Measurements from ENCODE around the gene ARHGAP15.

ARHGAP15 gene

DNA sequence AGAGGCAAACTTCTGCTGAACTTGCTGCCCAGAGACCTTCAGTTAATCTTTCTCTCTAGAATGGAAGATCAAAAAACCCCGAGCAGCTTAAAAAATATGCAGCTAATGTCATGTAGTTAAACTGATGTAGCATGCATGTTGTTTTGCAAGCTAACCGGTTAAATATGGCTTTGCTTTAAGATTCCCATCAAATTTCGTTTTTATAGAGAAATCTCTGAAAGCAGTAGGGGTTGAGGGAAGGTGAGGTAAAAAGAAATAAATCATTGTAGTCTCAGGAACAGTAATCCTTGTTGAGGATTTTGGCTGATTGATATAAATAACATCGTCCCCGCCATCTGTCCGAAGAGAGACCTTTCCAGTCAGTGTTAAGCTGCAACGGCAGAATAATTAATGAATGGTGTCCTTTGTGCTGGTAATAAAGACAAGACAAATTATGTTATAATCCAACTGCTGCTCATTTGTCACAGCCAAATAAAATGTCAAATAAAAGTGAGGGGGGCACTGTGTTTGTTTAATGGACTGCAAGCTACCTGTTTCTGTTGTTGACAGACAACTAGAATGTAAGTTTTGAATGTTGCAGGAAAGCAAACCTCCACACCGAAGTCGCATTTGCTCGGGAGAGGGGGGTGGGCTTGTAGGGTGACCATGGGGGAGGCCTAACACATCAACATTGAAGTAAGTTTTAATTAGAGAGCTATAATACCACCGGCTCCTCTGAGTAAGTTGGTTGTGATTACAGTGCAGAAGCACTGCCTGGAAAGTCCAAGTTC lies 555.5 kb downstream of the ARHGAP15 start:
- DNase-seq: no peak
- CTCF ChIA-PET: no interaction called here
- no peaks in the 10 kb centered on the region for H3K27me3 Mint-ChIP-seq
- no peak overlapping the region for H3K27ac Mint-ChIP-seq
- H3K4me1 Mint-ChIP-seq: peaks cover 4% of the 10 kb centered on the region
- H3K4me3 Mint-ChIP-seq: no peak overlapping the region
- no peaks in the 10 kb centered on the region for H3K9me3 Mint-ChIP-seq
- H3K36me3 Mint-ChIP-seq: peaks cover 7% of the 10 kb centered on the region

GRCh38 chr2:143685421-143686078 lies 556.3 kb downstream of the ARHGAP15 start:
- Mint-ChIP-seq H3K4me1 (peaks cover 4% of the 10 kb centered on the region), H3K27ac (no peak overlapping the region), H3K4me3 (no peak overlapping the region), H3K27me3 (no peaks in the 10 kb centered on the region), H3K9me3 (no peaks in the 10 kb centered on the region), H3K36me3 (peaks cover 7% of the 10 kb centered on the region)
- CTCF ChIA-PET: no interaction called here
- no peak for DNase-seq

DNA sequence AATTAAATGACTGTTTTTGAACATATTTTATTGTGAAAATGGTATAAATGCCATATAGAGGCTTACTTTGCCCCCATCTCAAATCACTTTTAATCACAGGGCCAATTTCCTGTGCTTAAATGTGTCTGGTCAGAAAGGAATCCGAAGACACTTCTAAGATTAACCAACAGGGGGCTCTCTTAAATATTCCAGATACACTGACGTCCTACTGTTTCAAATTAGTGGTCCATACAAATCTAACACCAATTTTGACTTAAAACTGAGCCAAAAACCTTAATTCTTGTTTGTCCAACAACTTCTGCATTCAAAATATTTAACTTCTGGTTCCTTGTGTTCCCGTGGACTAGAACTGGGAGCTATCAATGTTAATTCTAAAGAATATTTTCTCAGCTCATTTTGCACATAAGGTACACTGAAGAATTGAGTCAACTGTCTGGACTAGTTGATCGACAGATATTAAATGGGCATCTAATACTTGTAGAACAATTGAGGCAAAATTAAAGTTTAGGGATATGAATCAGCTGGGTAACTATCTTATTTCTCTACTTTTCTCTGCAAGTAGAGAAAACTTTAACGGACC lies 557.5 kb downstream of the ARHGAP15 start:
- no peak overlapping the region for H3K27ac Mint-ChIP-seq
- no peaks in the 10 kb centered on the region for H3K9me3 Mint-ChIP-seq
- CTCF ChIA-PET: interaction anchor here (0.7 to 0.8 kb wide), 2 partner anchors 8 to 14 kb away, joined by 3 to 4 read pairs; no protein-coding TSS in a partner anchor
- H3K4me3 Mint-ChIP-seq: no peak overlapping the region
- no peak for DNase-seq
- H3K36me3 Mint-ChIP-seq: peaks cover 16% of the 10 kb centered on the region
- H3K27me3 Mint-ChIP-seq: no peaks in the 10 kb centered on the region
- peaks cover 4% of the 10 kb centered on the region for H3K4me1 Mint-ChIP-seq

DNA sequence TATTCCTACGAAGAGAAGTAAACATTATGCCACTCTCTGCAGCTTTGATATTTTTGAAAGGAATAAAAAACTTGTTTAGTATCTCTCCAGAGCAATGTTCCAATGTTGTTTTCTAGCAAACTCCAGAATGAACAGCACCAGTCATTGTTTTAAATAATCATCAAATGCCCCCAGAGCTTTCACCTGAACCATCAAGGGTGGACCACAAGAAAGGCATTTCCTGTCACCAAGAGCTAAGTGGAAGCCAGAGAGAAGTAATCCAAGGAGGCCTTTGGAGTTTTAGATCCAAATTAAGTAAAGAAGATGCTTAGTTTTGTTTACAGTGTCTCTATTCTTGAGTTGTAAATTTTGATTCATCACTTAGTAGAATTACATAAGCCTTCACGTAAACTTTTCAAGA lies 559.0 kb downstream of the ARHGAP15 start:
- CTCF ChIA-PET: no interaction called here
- DNase-seq: no peak
- H3K27me3 Mint-ChIP-seq: no peaks in the 10 kb centered on the region
- no peak overlapping the region for H3K27ac Mint-ChIP-seq
- H3K9me3 Mint-ChIP-seq: no peaks in the 10 kb centered on the region
- peaks cover 4% of the 10 kb centered on the region for H3K4me1 Mint-ChIP-seq
- H3K4me3 Mint-ChIP-seq: no peak overlapping the region
- H3K36me3 Mint-ChIP-seq: peaks cover 25% of the 10 kb centered on the region

GRCh38 chr2:143688815-143689214 lies 559.6 kb downstream of the ARHGAP15 start:
- Mint-ChIP-seq H3K9me3 (no peaks in the 10 kb centered on the region), H3K27ac (no peak overlapping the region), H3K27me3 (no peaks in the 10 kb centered on the region), H3K36me3 (peaks cover 25% of the 10 kb centered on the region), H3K4me1 (peaks cover 4% of the 10 kb centered on the region), H3K4me3 (no peak overlapping the region)
- no peak for DNase-seq
- CTCF ChIA-PET: interaction anchor here (0.7 kb wide), 1 partner anchor 43 kb away, joined by 3 read pairs; no protein-coding TSS in a partner anchor

GRCh38 chr2:143689541-143689940 lies 560.3 kb downstream of the ARHGAP15 start:
- Mint-ChIP-seq H3K4me1 (peaks cover 4% of the 10 kb centered on the region), H3K27ac (no peak overlapping the region), H3K36me3 (peaks cover 25% of the 10 kb centered on the region), H3K27me3 (no peaks in the 10 kb centered on the region), H3K9me3 (no peaks in the 10 kb centered on the region), H3K4me3 (no peak overlapping the region)
- CTCF ChIA-PET: interaction anchor here (0.7 kb wide), 1 partner anchor 44 kb away, joined by 3 read pairs; no protein-coding TSS in a partner anchor
- no peak for DNase-seq

- H3K36me3 Mint-ChIP-seq: peaks cover 25% of the 10 kb centered on the region
- no peaks in the 10 kb centered on the region for H3K27me3 Mint-ChIP-seq
- H3K4me3 Mint-ChIP-seq: no peak overlapping the region
- DNase-seq: no peak
- peaks cover 4% of the 10 kb centered on the region for H3K4me1 Mint-ChIP-seq
- no peak overlapping the region for H3K27ac Mint-ChIP-seq
- H3K9me3 Mint-ChIP-seq: no peaks in the 10 kb centered on the region
- CTCF ChIA-PET: no interaction called here
These were observed 561.0 kb downstream of the ARHGAP15 start for GRCh38 chr2:143690235-143690634.

GRCh38 chr2:143691121-143691520 lies 561.9 kb downstream of the ARHGAP15 start:
- peaks cover 4% of the 10 kb centered on the region for H3K4me1 Mint-ChIP-seq
- CTCF ChIA-PET: no interaction called here

DNA sequence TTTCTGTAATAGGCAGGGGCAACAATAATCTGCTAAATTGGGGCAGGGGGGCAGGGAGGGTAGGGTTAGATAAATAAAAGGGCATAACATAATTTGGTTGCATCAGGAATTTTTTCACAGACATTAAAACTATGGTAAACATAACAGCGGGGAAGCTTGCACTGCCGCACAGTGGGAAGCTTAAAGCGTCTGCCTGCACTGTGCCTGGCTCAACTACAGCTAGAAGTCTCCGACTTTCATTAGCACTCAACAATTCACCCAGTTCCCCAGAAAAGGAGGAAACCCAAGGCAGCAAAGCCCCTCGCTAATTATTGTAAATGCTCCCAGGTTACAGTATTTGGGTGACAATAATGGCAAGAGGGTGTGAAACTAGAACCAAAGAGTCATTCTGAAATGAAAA lies 562.9 kb downstream of the ARHGAP15 start:
- H3K4me3 Mint-ChIP-seq: no peak overlapping the region
- no peaks in the 10 kb centered on the region for H3K27me3 Mint-ChIP-seq
- H3K9me3 Mint-ChIP-seq: no peaks in the 10 kb centered on the region
- DNase-seq: no peak
- peaks cover 30% of the 10 kb centered on the region for H3K36me3 Mint-ChIP-seq
- no peak overlapping the region for H3K27ac Mint-ChIP-seq
- peaks cover 4% of the 10 kb centered on the region for H3K4me1 Mint-ChIP-seq
- CTCF ChIA-PET: no interaction called here

More at GRCh38 chr2:143691121-143691520, 561.9 kb downstream of the ARHGAP15 start:
- Mint-ChIP-seq H3K27me3 (no peaks in the 10 kb centered on the region), H3K4me3 (no peak overlapping the region), H3K27ac (no peak overlapping the region), H3K36me3 (peaks cover 26% of the 10 kb centered on the region), H3K9me3 (no peaks in the 10 kb centered on the region)
- DNase-seq: no peak

DNA sequence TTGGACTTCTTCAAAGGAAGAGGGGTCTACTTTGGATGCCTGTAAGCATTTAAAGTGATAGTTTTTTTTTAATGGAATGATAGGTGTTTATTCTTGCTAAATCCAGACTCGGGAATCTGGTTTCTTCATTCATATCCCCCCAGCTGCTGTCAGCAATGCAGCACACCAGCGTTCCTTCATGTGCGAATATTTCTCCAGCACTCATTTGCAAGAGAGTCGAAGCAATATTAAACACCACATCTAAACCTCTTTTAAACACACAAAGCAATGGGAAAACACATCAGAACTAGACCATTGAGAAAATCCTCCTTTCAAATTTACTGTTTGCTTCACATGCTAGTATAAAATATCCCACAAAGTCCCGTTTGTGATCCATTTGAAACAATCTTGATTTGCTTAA lies 563.7 kb downstream of the ARHGAP15 start:
- peaks cover 32% of the 10 kb centered on the region for H3K36me3 Mint-ChIP-seq
- H3K27me3 Mint-ChIP-seq: no peaks in the 10 kb centered on the region
- H3K27ac Mint-ChIP-seq: no peak overlapping the region
- no peaks in the 10 kb centered on the region for H3K9me3 Mint-ChIP-seq
- CTCF ChIA-PET: no interaction called here
- H3K4me3 Mint-ChIP-seq: no peak overlapping the region
- H3K4me1 Mint-ChIP-seq: peaks cover 4% of the 10 kb centered on the region
- DNase-seq: no peak

GRCh38 chr2:143694335-143694734 lies 565.1 kb downstream of the ARHGAP15 start:
- CTCF ChIA-PET: no interaction called here
- no peak overlapping the region for H3K4me3 Mint-ChIP-seq
- DNase-seq: no peak
- peaks cover 36% of the 10 kb centered on the region for H3K36me3 Mint-ChIP-seq
- no peak overlapping the region for H3K27ac Mint-ChIP-seq
- H3K4me1 Mint-ChIP-seq: no peaks in the 10 kb centered on the region
- H3K9me3 Mint-ChIP-seq: no peaks in the 10 kb centered on the region
- H3K27me3 Mint-ChIP-seq: no peaks in the 10 kb centered on the region

DNA sequence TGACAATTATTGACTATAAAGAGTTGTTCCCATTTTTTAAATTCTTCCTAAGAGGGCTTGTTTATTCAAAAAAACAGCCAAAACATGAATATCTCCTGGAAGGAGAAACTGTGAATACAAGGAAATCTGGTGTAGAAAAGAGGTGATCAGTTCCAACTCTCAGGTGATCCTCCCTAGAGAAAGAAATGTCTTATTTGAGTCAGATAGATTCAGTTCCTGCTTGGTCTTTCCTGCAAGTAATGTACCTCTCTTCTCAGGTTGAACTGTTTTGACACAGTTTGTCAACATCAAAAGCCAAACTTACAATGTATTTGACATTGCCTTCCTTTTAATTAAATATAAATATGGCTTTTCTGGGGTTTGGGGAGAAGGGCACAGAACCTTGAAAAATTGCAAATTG lies 567.4 kb downstream of the ARHGAP15 start:
- H3K27ac Mint-ChIP-seq: no peak overlapping the region
- DNase-seq: no peak
- no peaks in the 10 kb centered on the region for H3K4me1 Mint-ChIP-seq
- H3K36me3 Mint-ChIP-seq: peaks cover 41% of the 10 kb centered on the region
- H3K9me3 Mint-ChIP-seq: no peaks in the 10 kb centered on the region
- no peaks in the 10 kb centered on the region for H3K27me3 Mint-ChIP-seq
- no peak overlapping the region for H3K4me3 Mint-ChIP-seq
- CTCF ChIA-PET: no interaction called here

- no peak for DNase-seq
- no peaks in the 10 kb centered on the region for H3K4me1 Mint-ChIP-seq
- no peak overlapping the region for H3K27ac Mint-ChIP-seq
- H3K27me3 Mint-ChIP-seq: no peaks in the 10 kb centered on the region
- CTCF ChIA-PET: no interaction called here
- H3K9me3 Mint-ChIP-seq: peaks cover under 1% of the 10 kb centered on the region
- H3K4me3 Mint-ChIP-seq: no peak overlapping the region
- H3K36me3 Mint-ChIP-seq: peaks cover 37% of the 10 kb centered on the region
These were observed 568.5 kb downstream of the ARHGAP15 start for GRCh38 chr2:143697744-143698143.

DNA sequence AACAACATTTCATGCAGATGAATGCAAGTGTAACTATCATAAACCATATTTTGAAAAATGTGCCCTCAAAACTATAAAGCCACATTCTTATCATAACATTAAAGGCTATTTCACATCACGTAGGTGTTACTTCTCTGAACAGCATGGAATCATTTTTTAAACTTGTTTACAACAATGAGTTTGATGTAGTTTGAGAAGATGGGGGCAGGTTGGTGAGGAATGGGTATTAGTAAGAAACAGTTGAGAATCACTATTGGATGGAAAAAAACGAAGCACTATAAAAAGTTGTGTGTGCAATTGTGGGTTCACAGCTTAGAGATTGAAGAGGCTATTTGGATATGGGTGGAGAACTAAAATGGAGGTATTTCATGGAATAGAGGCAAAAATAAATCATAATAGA lies 569.1 kb downstream of the ARHGAP15 start:
- H3K27ac Mint-ChIP-seq: no peak overlapping the region
- no peaks in the 10 kb centered on the region for H3K27me3 Mint-ChIP-seq
- no peak overlapping the region for H3K4me3 Mint-ChIP-seq
- H3K36me3 Mint-ChIP-seq: peaks cover 40% of the 10 kb centered on the region
- H3K9me3 Mint-ChIP-seq: peaks cover 2% of the 10 kb centered on the region
- DNase-seq: no peak
- CTCF ChIA-PET: no interaction called here
- H3K4me1 Mint-ChIP-seq: no peaks in the 10 kb centered on the region

Measured in activated naive CD4-positive, alpha-beta T cell treated with anti-CD3 and anti-CD28 coated beads, Interleukin-2, amount 10 ng/mL, durations not matched to agents 7 days and 5 days (primary cell).